ENCODE measurements around the gene CRIM1.

GRCh38 chr2:36359067-36359466 lies 3.5 kb downstream of the CRIM1 start:
- peak; percentile 61 for TF ChIP-seq CTCF (conservative IDR thresholded peaks at IDR 0.05; ENCODE audit: low read depth, low read length)
- TF ChIP-seq EZH2 (IDR thresholded peaks at IDR 0.05; ENCODE audit: borderline replicate concordance, low read depth, low read length, poor library complexity, severe bottlenecking), result no peak

Measured in A673 (cell line).